Measurements from ENCODE around the gene RNF5. TPM values are rescaled to one million over a fixed set of nuclear protein-coding genes. Genes with fewer than 3 reads are reported as not detected.

Gene RNF5
- total RNA-seq, 1 donor from 2014 or later, result 76.0 TPM

DNA sequence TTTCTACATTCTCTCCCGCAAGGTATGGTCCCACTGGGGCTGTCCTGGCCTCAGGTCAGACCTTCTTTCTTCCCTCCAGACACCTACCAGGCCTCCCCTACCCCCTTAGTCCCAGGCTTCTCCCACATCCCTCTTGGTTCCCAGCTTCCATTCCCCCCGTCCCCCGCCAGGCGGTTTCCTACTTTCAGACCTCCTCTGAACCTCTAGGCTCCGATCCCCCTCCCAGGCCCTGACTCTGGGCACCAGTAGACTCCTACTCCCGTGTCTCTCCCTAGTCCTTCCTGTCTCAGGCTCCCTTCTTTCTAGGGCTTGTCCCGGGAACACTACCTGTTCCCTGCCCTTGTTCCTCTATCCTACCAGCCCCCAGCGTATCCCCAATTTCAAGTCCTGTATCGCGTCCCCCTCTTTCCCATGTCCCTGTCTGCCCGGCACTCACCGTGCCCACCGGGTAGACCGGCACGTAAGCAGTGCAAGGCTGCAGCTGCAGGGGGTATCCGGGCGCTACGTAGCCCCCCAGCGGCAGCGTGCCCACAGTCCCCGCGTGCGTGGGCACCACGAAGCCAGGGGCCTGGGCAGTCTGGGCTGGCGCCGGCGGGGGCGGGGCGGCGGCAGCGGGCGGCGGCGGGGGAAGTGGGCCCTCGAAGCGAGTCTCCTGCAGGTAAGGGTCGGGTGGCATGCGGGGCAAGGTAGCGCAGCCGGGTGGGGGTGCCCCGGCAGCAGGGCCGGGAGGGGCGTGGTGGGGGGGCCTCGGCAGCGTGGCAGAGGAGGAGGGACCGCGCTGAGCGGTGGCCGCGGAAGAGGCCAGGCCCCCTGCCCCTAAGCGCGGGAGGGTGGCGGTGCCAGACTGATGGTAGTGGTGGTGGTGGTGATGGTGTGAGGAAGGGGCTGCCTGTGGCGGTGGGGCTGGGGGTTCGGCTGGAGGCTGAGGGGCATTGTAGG, 28.0 kb upstream of the RNF5 start:
- no peak for DNase-seq
- intact Hi-C loops (cut with micrococcal nuclease), result no loop called here
- H3K4me1 ChIP-seq, result peaks cover 33% of the 10 kb centered on the region
- peak overlapping the region; percentile 82 for H3K4me3 ChIP-seq
- no peaks in the 10 kb centered on the region for H3K9me3 ChIP-seq (replicated peaks)
- H3K36me3 ChIP-seq, result no peaks in the 10 kb centered on the region
- no peak overlapping the region for H3K27ac ChIP-seq (replicated peaks)
- TF ChIP-seq, protein P1, sequence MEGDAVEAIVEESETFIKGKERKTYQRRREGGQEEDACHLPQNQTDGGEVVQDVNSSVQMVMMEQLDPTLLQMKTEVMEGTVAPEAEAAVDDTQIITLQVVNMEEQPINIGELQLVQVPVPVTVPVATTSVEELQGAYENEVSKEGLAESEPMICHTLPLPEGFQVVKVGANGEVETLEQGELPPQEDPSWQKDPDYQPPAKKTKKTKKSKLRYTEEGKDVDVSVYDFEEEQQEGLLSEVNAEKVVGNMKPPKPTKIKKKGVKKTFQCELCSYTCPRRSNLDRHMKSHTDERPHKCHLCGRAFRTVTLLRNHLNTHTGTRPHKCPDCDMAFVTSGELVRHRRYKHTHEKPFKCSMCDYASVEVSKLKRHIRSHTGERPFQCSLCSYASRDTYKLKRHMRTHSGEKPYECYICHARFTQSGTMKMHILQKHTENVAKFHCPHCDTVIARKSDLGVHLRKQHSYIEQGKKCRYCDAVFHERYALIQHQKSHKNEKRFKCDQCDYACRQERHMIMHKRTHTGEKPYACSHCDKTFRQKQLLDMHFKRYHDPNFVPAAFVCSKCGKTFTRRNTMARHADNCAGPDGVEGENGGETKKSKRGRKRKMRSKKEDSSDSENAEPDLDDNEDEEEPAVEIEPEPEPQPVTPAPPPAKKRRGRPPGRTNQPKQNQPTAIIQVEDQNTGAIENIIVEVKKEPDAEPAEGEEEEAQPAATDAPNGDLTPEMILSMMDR (IDR thresholded peaks at IDR 0.05; ENCODE audit: borderline replicate concordance), result no peak
- peaks cover 52% of the 10 kb centered on the region for H3K27me3 ChIP-seq (ENCODE audit: low read depth)

DNA sequence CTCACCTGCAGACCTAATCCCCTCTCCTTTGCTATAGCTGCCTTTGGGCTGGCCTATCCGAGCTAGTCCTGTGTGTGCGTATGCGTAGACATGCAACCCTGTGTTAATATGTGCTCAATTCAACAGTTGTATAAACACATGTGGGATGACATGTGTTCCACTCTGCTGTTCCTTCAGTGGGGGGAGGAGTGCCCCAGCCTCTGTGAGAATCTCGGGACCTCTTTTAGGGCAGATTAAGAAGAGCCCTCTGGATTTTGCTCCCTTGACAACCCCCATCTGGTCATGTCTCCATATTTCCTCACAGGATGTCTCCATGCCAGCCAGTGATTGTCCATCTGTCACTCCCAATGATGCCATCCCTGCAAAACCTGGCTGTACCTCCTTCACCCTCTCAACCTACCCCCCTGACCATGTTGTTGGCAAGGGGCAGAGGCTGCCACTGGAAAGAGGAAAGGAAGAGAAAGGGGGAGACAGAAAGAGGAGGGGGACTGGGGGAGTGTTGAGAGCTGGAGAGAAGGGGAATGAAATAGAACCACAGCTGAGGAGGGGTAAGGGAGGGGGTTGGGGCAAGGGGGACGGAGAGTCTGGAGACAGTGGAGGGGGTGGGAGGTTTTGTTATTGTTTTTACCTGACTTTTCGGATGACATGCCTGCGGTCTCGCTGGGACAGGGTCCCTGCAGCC, 26.9 kb upstream of the RNF5 start:
- TF ChIP-seq, protein P1 (IDR thresholded peaks at IDR 0.05; ENCODE audit: borderline replicate concordance), result no peak
- peaks cover 39% of the 10 kb centered on the region for H3K4me1 ChIP-seq
- intact Hi-C loops (cut with micrococcal nuclease), result no loop called here
- no peak overlapping the region for H3K27ac ChIP-seq (replicated peaks)
- H3K27me3 ChIP-seq (ENCODE audit: low read depth), result peaks cover 52% of the 10 kb centered on the region
- H3K36me3 ChIP-seq, result peaks cover 7% of the 10 kb centered on the region
- DNase-seq, result no peak
- no peaks in the 10 kb centered on the region for H3K9me3 ChIP-seq (replicated peaks)
- H3K4me3 ChIP-seq, result peak overlapping the region; percentile 82

DNA sequence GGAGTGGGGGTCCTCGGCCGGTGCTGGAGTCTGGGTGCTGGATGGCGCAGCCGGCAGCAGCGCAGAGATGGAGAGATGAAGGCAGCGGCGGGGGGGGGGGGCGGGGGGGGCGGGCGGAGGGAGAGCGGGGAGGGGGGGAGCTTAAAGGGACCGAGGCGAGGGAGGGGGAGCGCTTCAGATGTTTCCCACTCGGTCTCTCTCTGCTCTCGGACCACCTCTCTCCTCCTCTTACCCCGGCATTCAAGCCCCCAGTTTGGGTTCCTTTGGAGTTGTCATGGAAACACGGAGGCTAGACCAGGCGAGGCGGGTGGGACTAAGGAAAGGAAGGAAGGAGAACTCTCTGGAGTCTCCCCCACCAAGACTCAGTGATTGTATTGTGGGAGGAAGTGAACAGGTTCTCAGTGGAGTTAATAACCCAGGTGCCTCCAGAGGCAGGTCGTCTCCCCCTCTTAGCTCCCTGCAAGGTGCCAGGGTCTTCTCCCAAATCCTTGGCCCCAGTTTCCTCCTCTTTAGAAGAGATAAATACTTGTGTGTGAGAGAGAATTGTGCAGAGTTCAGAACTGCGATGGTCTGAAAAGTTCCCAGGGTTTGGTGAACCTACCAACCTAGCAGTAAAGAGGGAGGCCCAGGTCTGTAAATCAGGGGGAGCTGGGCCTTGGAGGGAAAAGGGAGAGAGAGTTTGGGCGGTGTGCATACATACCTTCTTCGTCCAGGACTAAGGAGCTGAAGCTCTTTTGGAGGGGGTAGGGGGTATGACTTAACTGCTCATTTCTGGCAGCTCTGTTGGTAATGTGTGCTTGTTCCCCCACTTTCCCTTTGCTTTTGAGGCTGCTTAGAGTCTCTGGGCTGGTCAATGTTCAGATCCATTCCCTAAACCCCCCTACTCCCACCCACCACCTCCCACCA, 26.1 kb upstream of the RNF5 start, which contains the start of gene PRRT1:
Gene PRRT1 (minus strand): TSS at position 77 of the 906 bp plus-strand sequence. CDS start 112 bp downstream, outside the sequence.
- H3K27ac ChIP-seq (replicated peaks), result peak within 1 kb of the TSS; percentile 94
- intact Hi-C loops (cut with micrococcal nuclease), result no loop called here
- H3K4me1 ChIP-seq, result peaks cover 39% of the 10 kb centered on the region
- TF ChIP-seq, protein P1 (IDR thresholded peaks at IDR 0.05; ENCODE audit: borderline replicate concordance), result no peak
- peak within 1 kb of the TSS; percentile 82 for H3K4me3 ChIP-seq
- peaks cover 47% of the 10 kb centered on the region for H3K27me3 ChIP-seq (ENCODE audit: low read depth)
- no peak for DNase-seq
- no peaks in the 10 kb centered on the region for H3K9me3 ChIP-seq (replicated peaks)
- H3K36me3 ChIP-seq, result peaks cover 15% of the 10 kb centered on the region

DNA sequence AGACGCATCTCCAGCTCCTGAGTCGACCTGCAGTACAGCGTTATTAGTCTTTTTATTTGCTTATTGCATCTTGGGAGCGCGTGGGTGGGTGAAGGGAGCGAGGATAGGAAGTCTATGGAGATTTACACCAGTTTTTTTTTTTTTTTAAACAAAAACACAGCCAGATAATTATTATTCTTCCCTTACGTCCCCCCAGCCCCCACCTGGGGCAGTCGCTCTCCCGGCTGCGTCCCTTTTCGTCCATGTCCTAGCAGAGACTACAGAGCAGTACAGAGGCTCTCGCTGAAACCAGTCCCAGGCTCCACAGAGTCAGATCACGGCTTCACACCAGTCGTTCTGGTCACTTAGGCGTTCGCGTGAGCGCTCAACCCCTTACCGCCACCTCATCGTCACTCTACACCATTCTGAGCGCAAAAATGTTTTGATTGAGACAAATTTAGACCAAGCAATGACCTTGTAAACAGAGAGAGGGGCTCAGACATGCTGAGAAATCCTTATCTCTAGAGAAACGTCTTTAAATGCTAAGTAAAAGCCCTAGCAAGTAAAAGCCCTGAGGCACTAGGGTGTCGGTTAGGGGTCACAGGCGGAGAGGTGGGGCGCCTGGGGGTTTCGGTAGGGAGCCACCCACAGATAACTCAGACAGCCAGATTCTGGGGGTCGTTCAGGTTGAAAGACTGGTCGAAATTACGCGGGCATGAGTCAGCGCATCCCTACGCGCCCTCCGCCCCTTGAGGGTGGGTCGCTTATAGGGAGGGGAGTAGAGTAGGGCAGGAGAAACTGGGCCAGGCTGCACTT, 25.2 kb upstream of the RNF5 start:
- no peak for DNase-seq
- Histone ChIP-seq H3K4me3 (peak overlapping the region; percentile 82), H3K9me3 (replicated peaks) (no peaks in the 10 kb centered on the region), H3K27ac (replicated peaks) (peak overlapping the region; percentile 94), H3K36me3 (peaks cover 24% of the 10 kb centered on the region), H3K27me3 (ENCODE audit: low read depth) (peaks cover 38% of the 10 kb centered on the region), H3K4me1 (peaks cover 39% of the 10 kb centered on the region)
- TF ChIP-seq, protein P1 (IDR thresholded peaks at IDR 0.05; ENCODE audit: borderline replicate concordance), result no peak
- intact Hi-C loops (cut with micrococcal nuclease), result no loop called here

Measured in left ventricle myocardium inferior (tissue), 1 donor.